HG02973 (cell line): ENCODE measurements around the gene IGSF3.
"Not testable (repeated sequence)": the region's sequence is repeated elsewhere in the genome, so short reads cannot be mapped to it uniquely, and the experiment has no call there.

Experiments
- ATAC-seq: cut with Tn5 transposase; IDR thresholded peaks from one replicate; pipeline ENCODE4 v1.9.1; 2021; ENCODE audit warnings: moderate library complexity; ENCODE audit not compliant: unreplicated experiment

IGSF3 gene

GRCh38 chr1:116631996-116632925 lies 35.3 kb downstream of the IGSF3 start:
- ATAC-seq, result not testable (repeated sequence)

GRCh38 chr1:116631554-116631953 lies 36.0 kb downstream of the IGSF3 start:
- ATAC-seq, result not testable (repeated sequence)

- not testable (repeated sequence) for ATAC-seq
Observed at GRCh38 chr1:116630057-116630456, 37.5 kb downstream of the IGSF3 start.

GRCh38 chr1:116629441-116629840 lies 38.1 kb downstream of the IGSF3 start:
- not testable (repeated sequence) for ATAC-seq

GRCh38 chr1:116628448-116628847 lies 39.1 kb downstream of the IGSF3 start:
- ATAC-seq, result no peak

- not testable (repeated sequence) for ATAC-seq
Observed at GRCh38 chr1:116627357-116627756, 40.2 kb downstream of the IGSF3 start.

GRCh38 chr1:116626915-116627314 lies 40.6 kb downstream of the IGSF3 start:
- not testable (repeated sequence) for ATAC-seq

- not testable (repeated sequence) for ATAC-seq
Observed at GRCh38 chr1:116625155-116625554, 42.4 kb downstream of the IGSF3 start.

GRCh38 chr1:116624040-116624439 lies 43.5 kb downstream of the IGSF3 start:
- no peak for ATAC-seq

- not testable (repeated sequence) for ATAC-seq
Observed at GRCh38 chr1:116622496-116622895, 45.0 kb downstream of the IGSF3 start.

- not testable (repeated sequence) for ATAC-seq
Observed at GRCh38 chr1:116621756-116622155, 45.8 kb downstream of the IGSF3 start.

GRCh38 chr1:116620392-116620791 lies 47.1 kb downstream of the IGSF3 start:
- ATAC-seq, result not testable (repeated sequence)

- not testable (repeated sequence) for ATAC-seq
Observed at GRCh38 chr1:116619106-116619505, 48.4 kb downstream of the IGSF3 start.

- ATAC-seq, result not testable (repeated sequence)
Observed at GRCh38 chr1:116617808-116618207, 49.7 kb downstream of the IGSF3 start.

- ATAC-seq, result not testable (repeated sequence)
Observed at GRCh38 chr1:116613825-116614224, 53.7 kb downstream of the IGSF3 start.

- ATAC-seq, result not testable (repeated sequence)
Observed at GRCh38 chr1:116609801-116610371, 57.6 kb downstream of the IGSF3 start.

- not testable (repeated sequence) for ATAC-seq
Observed at GRCh38 chr1:116608841-116609240, 58.7 kb downstream of the IGSF3 start.

GRCh38 chr1:116608151-116608550 lies 59.4 kb downstream of the IGSF3 start:
- not testable (repeated sequence) for ATAC-seq

- not testable (repeated sequence) for ATAC-seq
Observed at GRCh38 chr1:116607463-116607862, 60.1 kb downstream of the IGSF3 start.

- ATAC-seq, result not testable (repeated sequence)
Observed at GRCh38 chr1:116606067-116606466, 61.5 kb downstream of the IGSF3 start.

GRCh38 chr1:116605315-116605714 lies 62.2 kb downstream of the IGSF3 start:
- no peak for ATAC-seq

- ATAC-seq, result not testable (repeated sequence)
Observed at GRCh38 chr1:116604408-116604807, 63.1 kb downstream of the IGSF3 start.
